CD1c-positive myeloid dendritic cell (primary cell): ENCODE results near the gene ZDHHC12.
A peak's percentile ranks its signal among the peaks of the same experiment; 100 is the strongest.

ENCODE experiments used
- DNase-seq: peaks from one replicate; pipeline ENCODE4 v3.0.0-alpha.2; 2016; ENCODE audit errors: extremely low spot score

Gene ZDHHC12

GRCh38 chr9:128729766-128730517 lies 6.0 kb upstream of the ZDHHC12 start:
- no peak for DNase-seq

GRCh38 chr9:128729302-128729701 lies 5.4 kb upstream of the ZDHHC12 start:
- DNase-seq, result no peak

- no peak for DNase-seq
Measured at GRCh38 chr9:128728298-128728697, 4.4 kb upstream of the ZDHHC12 start.

GRCh38 chr9:128727640-128728248 lies 3.8 kb upstream of the ZDHHC12 start:
- no peak for DNase-seq

GRCh38 chr9:128724744-128725211 lies 851 bp upstream of the ZDHHC12 start:
- peak; percentile 82 for DNase-seq

GRCh38 chr9:128723352-128723865 lies 518 bp downstream of the ZDHHC12 start:
- no peak for DNase-seq

GRCh38 chr9:128722380-128723351 lies 1.3 kb downstream of the ZDHHC12 start:
- no peak for DNase-seq

GRCh38 chr9:128721487-128722010 lies 2.4 kb downstream of the ZDHHC12 start:
- DNase-seq, result no peak

GRCh38 chr9:128720841-128721486 lies 3.0 kb downstream of the ZDHHC12 start:
- no peak for DNase-seq

GRCh38 chr9:128719919-128720605 lies 3.9 kb downstream of the ZDHHC12 start:
- DNase-seq, result no peak

- DNase-seq, result no peak
Measured at GRCh38 chr9:128718475-128718874, 5.5 kb downstream of the ZDHHC12 start.

- DNase-seq, result no peak
Measured at GRCh38 chr9:128718047-128718446, 5.9 kb downstream of the ZDHHC12 start.

GRCh38 chr9:128716581-128717254 lies 7.2 kb downstream of the ZDHHC12 start:
- DNase-seq, result no peak

GRCh38 chr9:128715436-128715750 lies 8.5 kb downstream of the ZDHHC12 start:
- no peak for DNase-seq

- DNase-seq, result no peak
Measured at GRCh38 chr9:128714586-128715435, 9.1 kb downstream of the ZDHHC12 start.

GRCh38 chr9:128713941-128714573 lies 9.9 kb downstream of the ZDHHC12 start:
- no peak for DNase-seq

GRCh38 chr9:128713411-128713780 lies 10.5 kb downstream of the ZDHHC12 start:
- DNase-seq, result no peak

GRCh38 chr9:128712451-128713410 lies 11.2 kb downstream of the ZDHHC12 start:
- DNase-seq, result no peak
